PC-9 (cell line): Measurements from ENCODE around the gene EPB41L3.

Source experiments
- EZH2 ChIP-seq: fragments of 200-600 bp; sonication (generic); IDR thresholded peaks from 2 replicates; pipeline ENCODE4 v1.8.0; 2017; ENCODE audit warnings: antibody characterized with exemption, low read depth
- TF ChIP-seq, protein P1 (sequence below): fragments of 200-600 bp; sonication (generic); conservative IDR thresholded peaks from 2 replicates; pipeline ENCODE4 v1.6.1; 2017; ENCODE audit warnings: mixed run types, antibody characterized with exemption, mild to moderate bottlenecking, moderate library complexity

- TF ChIP-seq, protein P1, sequence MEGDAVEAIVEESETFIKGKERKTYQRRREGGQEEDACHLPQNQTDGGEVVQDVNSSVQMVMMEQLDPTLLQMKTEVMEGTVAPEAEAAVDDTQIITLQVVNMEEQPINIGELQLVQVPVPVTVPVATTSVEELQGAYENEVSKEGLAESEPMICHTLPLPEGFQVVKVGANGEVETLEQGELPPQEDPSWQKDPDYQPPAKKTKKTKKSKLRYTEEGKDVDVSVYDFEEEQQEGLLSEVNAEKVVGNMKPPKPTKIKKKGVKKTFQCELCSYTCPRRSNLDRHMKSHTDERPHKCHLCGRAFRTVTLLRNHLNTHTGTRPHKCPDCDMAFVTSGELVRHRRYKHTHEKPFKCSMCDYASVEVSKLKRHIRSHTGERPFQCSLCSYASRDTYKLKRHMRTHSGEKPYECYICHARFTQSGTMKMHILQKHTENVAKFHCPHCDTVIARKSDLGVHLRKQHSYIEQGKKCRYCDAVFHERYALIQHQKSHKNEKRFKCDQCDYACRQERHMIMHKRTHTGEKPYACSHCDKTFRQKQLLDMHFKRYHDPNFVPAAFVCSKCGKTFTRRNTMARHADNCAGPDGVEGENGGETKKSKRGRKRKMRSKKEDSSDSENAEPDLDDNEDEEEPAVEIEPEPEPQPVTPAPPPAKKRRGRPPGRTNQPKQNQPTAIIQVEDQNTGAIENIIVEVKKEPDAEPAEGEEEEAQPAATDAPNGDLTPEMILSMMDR: no peak
- no peak for TF ChIP-seq EZH2
Observed at GRCh38 chr18:5543773-5544389, at the start of gene EPB41L3.
